Keratinocyte (primary cell): ENCODE data around the gene FGFR2. TPM values are rescaled to one million over a fixed set of nuclear protein-coding genes. Genes with fewer than 3 reads are reported as not detected.

ENCODE experiments used
- DNase-seq: peaks from one replicate; pipeline ENCODE4 v3.0.0-alpha.2; 2011; ENCODE audit warnings: low read depth, missing footprints, low spot score
- FAIRE-seq: peaks from 2 replicates; lab custom pipeline; 2011; peaks lifted over from hg19 to GRCh38; lab: Jason Lieb, UNC
- H2AFZ ChIP-seq: 2 replicates; pipeline ENCODE4 v1.6.0; 2012; ENCODE audit warnings: low read length, control low read depth, inconsistent platforms; ENCODE audit not compliant: control insufficient read depth
- H3K27ac ChIP-seq: 2 replicates; pipeline ENCODE4 v1.5.1; 2011; ENCODE audit warnings: low read length; ENCODE audit not compliant: control insufficient read depth, insufficient read depth
- H3K27me3 ChIP-seq: 3 replicates; pipeline ENCODE4 v1.6.0; 2011; ENCODE audit warnings: low read length; ENCODE audit not compliant: control insufficient read depth, insufficient read depth; ENCODE audit errors: extremely low read depth
- H3K36me3 ChIP-seq, 2 experiments: 2 replicates in 1 of 2; 3 replicates in 1 of 2; pipeline ENCODE4 v1.5.1; 2011; ENCODE audit warnings: low read length in 2 of 2, mild to moderate bottlenecking in 1 of 2; ENCODE audit not compliant: control insufficient read depth in 2 of 2, insufficient read depth in 2 of 2; ENCODE audit errors: extremely low read depth in 1 of 2
- H3K4me1 ChIP-seq: 3 replicates; pipeline ENCODE4 v1.5.1; 2011; ENCODE audit warnings: low read length; ENCODE audit not compliant: control insufficient read depth, insufficient read depth; ENCODE audit errors: extremely low read depth
- H3K4me2 ChIP-seq: 3 replicates; pipeline ENCODE4 v1.6.0; 2011; ENCODE audit warnings: low read depth, low read length; ENCODE audit not compliant: control insufficient read depth, insufficient read depth; ENCODE audit errors: extremely low read depth
- H3K4me3 ChIP-seq, 3 experiments: fragments of 200-600 bp in 1 of 3; sonication (generic) in 1 of 3; 2 replicates in 2 of 3; 3 replicates in 1 of 3; pipeline ENCODE4 v1.5.1; 2011 to 2016; ENCODE audit warnings: low read length in 3 of 3, mild to moderate bottlenecking in 3 of 3, control low read depth in 2 of 3, inconsistent platforms in 1 of 3, low read depth in 1 of 3, mixed read lengths in 1 of 3, mixed run types in 1 of 3, moderate library complexity in 1 of 3; ENCODE audit not compliant: control insufficient read depth in 2 of 3, insufficient read depth in 2 of 3; ENCODE audit errors: extremely low read depth in 1 of 3
- H3K79me2 ChIP-seq: 2 replicates; pipeline ENCODE4 v1.6.0; 2012; ENCODE audit warnings: low read length; ENCODE audit not compliant: control insufficient read depth, insufficient read depth
- H3K9ac ChIP-seq: 3 replicates; pipeline ENCODE4 v1.6.0; 2011; ENCODE audit warnings: low read length; ENCODE audit not compliant: control insufficient read depth, insufficient read depth; ENCODE audit errors: extremely low read depth
- H3K9me1 ChIP-seq: 3 replicates; pipeline ENCODE4 v1.6.0; 2011; ENCODE audit warnings: low read length; ENCODE audit not compliant: control insufficient read depth, insufficient read depth; ENCODE audit errors: extremely low read depth
- H3K9me3 ChIP-seq: 2 replicates; pipeline ENCODE4 v1.5.1; 2012; ENCODE audit warnings: low read depth, low read length; ENCODE audit not compliant: control insufficient read depth
- H4K20me1 ChIP-seq: 3 replicates; pipeline ENCODE4 v1.6.0; 2011; ENCODE audit warnings: low read length; ENCODE audit not compliant: control insufficient read depth, insufficient read depth; ENCODE audit errors: extremely low read depth
- EZH2 ChIP-seq: IDR thresholded peaks from one replicate; pipeline ENCODE4 v1.6.1; 2012; ENCODE audit warnings: inconsistent platforms, mild to moderate bottlenecking, low read length, moderate library complexity
- dilution Hi-C: fragments of 300-500 bp; cut with MboI; formaldehyde crosslinking; loops from one replicate; pipeline ENCODE4 v1.7.0; 2020; ENCODE audit warnings: low sequenced_read_pairs; ENCODE audit not compliant: extremely low pct_ligation_motif_present
- polyA plus RNA-seq, 5 experiments: library from polyadenylated mRNA; depleted of rRNA in 3 of 5; stranded (reverse) in 3 of 5; stranded (forward) in 1 of 5; unstranded in 1 of 5; fragments of >200 nt; gene quantifications; 1 replicate in 1 of 5; 2 replicates in 3 of 5; 3 replicates in 1 of 5; pipeline versions ENCODE4 v1.2.1 to v1.2.3, GENCODE V29; 2011 to 2012; ENCODE audit warnings: missing spikeins in 2 of 5, low read depth in 1 of 5, low replicate concordance in 1 of 5
- TF ChIP-seq, protein P1 (sequence below), 3 experiments: IDR thresholded peaks in 1 of 3; conservative IDR thresholded peaks in 1 of 3; optimal IDR thresholded peaks in 1 of 3; 2 replicates in 2 of 3; 3 replicates in 1 of 3; pipeline versions ENCODE3 to v1.5.1; 2011; ENCODE audit warnings: low read length in 3 of 3, mild to moderate bottlenecking in 3 of 3, moderate library complexity in 2 of 3, control low read depth in 1 of 3, inconsistent platforms in 1 of 3; ENCODE audit not compliant: insufficient read depth in 2 of 3; ENCODE audit errors: extremely low read depth in 1 of 3

Gene FGFR2
- polyA plus RNA-seq, 1 donor (not counting 4 experiments of a cell fraction or from before 2014, with no cell fraction given), result 20.6 TPM

DNA sequence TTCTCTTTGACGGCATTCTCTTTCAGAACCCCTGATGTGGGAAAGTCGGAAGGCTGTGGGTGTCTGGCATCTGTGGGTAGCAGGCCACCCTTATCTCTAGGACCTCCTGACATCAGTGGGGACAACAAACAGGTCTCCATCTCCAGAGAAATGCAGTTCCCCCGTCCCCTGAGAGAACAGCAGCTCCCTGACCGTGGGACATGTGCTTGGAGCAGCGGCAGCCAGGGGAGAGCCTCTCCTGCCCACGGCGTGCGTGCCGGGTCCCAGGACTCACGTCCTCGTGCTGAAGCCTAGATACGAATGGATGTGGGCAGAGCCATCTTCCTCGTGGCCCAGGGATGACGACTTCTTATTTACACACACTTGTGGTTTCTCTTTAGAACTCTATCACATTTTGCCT is 133.0 kb downstream of the FGFR2 start:
- peaks cover 4% of the 10 kb centered on the region for H3K27me3 ChIP-seq
- H3K36me3 ChIP-seq, result no peaks in the 10 kb centered on the region
- dilution Hi-C loops, result no loop called here
- H3K9ac ChIP-seq, result no peak overlapping the region
- no peak overlapping the region for H3K4me3 ChIP-seq
- H3K79me2 ChIP-seq, result no peaks in the 10 kb centered on the region
- H3K9me3 ChIP-seq, result no peaks in the 10 kb centered on the region
- no peak for FAIRE-seq
- no peak for TF ChIP-seq EZH2
- TF ChIP-seq, protein P1, sequence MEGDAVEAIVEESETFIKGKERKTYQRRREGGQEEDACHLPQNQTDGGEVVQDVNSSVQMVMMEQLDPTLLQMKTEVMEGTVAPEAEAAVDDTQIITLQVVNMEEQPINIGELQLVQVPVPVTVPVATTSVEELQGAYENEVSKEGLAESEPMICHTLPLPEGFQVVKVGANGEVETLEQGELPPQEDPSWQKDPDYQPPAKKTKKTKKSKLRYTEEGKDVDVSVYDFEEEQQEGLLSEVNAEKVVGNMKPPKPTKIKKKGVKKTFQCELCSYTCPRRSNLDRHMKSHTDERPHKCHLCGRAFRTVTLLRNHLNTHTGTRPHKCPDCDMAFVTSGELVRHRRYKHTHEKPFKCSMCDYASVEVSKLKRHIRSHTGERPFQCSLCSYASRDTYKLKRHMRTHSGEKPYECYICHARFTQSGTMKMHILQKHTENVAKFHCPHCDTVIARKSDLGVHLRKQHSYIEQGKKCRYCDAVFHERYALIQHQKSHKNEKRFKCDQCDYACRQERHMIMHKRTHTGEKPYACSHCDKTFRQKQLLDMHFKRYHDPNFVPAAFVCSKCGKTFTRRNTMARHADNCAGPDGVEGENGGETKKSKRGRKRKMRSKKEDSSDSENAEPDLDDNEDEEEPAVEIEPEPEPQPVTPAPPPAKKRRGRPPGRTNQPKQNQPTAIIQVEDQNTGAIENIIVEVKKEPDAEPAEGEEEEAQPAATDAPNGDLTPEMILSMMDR (optimal IDR thresholded peaks at IDR 0.05 in 1 of 3, IDR thresholded peaks at IDR 0.05 in 1 of 3, conservative IDR thresholded peaks at IDR 0.05 in 1 of 3; ENCODE audit: extremely low read depth in 1 of 3, insufficient read depth in 2 of 3, low read length in 3 of 3), result no peak
- DNase-seq, result no peak
- no peaks in the 10 kb centered on the region for H3K9me1 ChIP-seq
- peaks cover 2% of the 10 kb centered on the region for H3K4me1 ChIP-seq
- H3K4me2 ChIP-seq, result no peak overlapping the region
- H2AFZ ChIP-seq, result no peak overlapping the region
- no peak overlapping the region for H3K27ac ChIP-seq
- no peaks in the 10 kb centered on the region for H4K20me1 ChIP-seq

DNA sequence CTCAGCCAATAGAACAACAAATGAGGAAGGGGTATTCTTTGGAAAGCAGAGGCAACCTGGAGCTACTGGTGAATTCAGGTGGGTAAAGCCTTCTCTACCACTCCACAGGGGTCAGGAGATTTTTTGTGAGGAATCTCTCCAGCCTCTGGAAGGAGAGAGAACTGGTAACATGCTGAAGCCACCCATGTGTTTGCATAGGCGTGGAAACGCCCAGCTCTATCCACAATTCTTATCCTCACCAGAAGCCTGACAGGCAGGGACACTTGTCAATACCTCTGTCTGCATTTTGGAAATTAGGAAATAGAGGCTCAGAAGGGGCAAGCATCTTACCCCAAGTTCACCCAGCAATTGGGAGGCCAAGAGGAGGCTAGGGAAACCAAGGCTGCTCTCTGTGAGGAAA is 133.7 kb downstream of the FGFR2 start:
- H4K20me1 ChIP-seq, result no peaks in the 10 kb centered on the region
- no peak overlapping the region for H2AFZ ChIP-seq
- H3K9me3 ChIP-seq, result no peaks in the 10 kb centered on the region
- H3K27ac ChIP-seq, result no peak overlapping the region
- no peak for DNase-seq
- TF ChIP-seq EZH2, result no peak
- TF ChIP-seq, protein P1 (optimal IDR thresholded peaks at IDR 0.05 in 1 of 3, IDR thresholded peaks at IDR 0.05 in 1 of 3, conservative IDR thresholded peaks at IDR 0.05 in 1 of 3; ENCODE audit: extremely low read depth in 1 of 3, insufficient read depth in 2 of 3, low read length in 3 of 3), result no peak
- no peaks in the 10 kb centered on the region for H3K4me1 ChIP-seq
- no peak overlapping the region for H3K4me3 ChIP-seq
- no peaks in the 10 kb centered on the region for H3K79me2 ChIP-seq
- no peak overlapping the region for H3K4me2 ChIP-seq
- dilution Hi-C loops, result no loop called here
- H3K9me1 ChIP-seq, result no peaks in the 10 kb centered on the region
- FAIRE-seq, result no peak
- no peaks in the 10 kb centered on the region for H3K36me3 ChIP-seq
- H3K27me3 ChIP-seq, result peaks cover 4% of the 10 kb centered on the region
- H3K9ac ChIP-seq, result no peak overlapping the region
